HG03439 (cell line): Measurements from ENCODE around the gene PNKP.

Source experiments
- ATAC-seq: cut with Tn5 transposase; IDR thresholded peaks from one replicate; pipeline ENCODE4 v1.9.1; 2021; ENCODE audit warnings: mild to moderate bottlenecking, moderate library complexity; ENCODE audit not compliant: unreplicated experiment

Gene PNKP

DNA sequence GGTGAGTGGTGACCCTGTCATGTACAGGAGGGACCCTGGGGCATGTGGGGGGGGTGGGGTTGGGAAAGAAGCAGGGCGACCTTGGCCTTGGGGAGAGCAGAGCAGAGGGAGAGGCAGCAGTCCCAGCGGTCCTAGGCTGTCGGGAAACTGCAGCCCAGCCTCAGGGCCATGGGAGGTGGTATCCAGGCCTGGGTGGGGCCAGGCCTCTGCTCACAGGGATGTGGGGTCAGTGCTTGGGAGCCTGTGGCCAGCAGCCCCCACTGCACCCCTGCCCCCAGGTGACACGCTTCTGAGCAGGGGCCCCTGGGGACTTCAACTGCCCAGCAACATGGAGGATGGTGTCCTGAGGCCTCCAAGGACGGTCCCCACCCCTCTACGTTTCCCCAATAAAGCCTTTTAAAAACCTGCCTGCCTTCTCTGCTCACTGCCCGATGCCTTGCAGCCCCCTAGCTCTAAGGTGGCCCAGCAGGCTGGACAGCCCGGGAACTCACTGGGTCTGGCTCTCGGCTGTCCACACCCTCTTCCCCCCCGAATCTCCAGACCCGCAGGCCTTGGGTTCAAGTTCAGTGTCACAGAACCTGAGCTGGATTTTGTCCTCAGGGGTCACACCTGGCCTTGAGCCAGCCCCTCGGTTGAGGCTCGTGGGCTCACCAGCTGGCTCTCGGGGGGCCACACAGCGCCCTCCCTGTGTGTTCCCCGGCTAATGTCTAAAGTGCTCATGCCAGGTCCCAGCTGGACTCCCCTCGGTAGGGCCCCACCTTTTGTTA lies 6.9 kb downstream of the PNKP start:
- ATAC-seq, result no peak

DNA sequence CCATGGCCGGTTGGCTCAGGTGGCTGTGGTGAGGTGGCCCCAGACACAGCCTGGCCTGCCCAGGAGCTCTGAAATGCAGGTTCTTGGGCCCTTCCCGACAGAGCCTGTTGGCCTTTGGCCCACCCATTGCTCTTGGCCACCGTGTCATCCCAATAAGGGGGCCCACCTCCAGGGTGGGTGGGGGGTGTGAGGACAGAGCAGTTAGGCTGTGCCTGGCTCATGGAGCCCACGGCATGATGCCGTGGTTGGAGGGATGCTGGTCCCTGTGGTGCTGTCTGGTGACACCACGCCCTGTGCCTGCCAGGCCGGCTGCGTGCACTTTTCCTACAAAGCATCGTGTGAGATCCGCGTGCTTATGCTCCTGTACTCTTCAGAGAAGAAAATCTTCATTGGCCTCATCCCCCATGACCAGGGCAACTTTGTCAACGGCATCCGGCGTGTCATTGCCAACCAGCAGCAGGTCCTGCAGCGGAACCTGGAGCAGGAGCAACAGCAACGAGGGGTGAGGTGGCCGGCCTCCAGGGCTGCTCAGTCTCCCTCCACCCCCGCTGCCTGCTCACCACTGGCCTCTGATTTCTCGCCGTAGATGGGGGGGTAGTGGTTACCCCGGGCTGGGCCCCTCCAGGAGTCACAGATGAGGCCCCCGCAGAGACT lies 7.6 kb downstream of the PNKP start:
- no peak for ATAC-seq

- no peak for ATAC-seq
Observed at GRCh38 chr19:49858088-49858985, 9.0 kb downstream of the PNKP start.

GRCh38 chr19:49857838-49858087 lies 9.6 kb downstream of the PNKP start:
- no peak for ATAC-seq

GRCh38 chr19:49857061-49857837 lies 10.1 kb downstream of the PNKP start:
- ATAC-seq, result no peak

DNA sequence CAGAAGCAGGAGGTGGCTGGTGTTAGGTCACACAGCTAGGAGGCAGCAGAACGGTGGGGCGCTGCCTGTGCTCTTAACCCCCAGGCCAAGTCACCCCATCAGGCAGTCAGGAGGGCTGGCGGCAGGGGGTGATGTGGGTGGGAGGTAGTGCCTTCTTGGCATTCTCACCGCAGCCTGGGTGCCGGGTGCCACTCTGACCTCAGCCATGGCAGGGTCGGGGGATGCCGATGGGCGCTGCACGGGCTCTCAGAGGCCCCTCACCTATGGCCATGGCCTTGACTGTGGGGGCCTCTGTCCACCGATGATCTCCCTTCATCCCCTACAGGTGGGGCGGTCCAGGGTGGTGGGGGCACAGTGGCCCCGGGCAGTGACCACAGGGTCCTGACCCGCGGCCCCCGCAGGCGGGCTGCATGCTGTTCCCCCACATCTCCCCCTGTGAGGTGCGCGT lies 10.8 kb downstream of the PNKP start:
- no peak for ATAC-seq

DNA sequence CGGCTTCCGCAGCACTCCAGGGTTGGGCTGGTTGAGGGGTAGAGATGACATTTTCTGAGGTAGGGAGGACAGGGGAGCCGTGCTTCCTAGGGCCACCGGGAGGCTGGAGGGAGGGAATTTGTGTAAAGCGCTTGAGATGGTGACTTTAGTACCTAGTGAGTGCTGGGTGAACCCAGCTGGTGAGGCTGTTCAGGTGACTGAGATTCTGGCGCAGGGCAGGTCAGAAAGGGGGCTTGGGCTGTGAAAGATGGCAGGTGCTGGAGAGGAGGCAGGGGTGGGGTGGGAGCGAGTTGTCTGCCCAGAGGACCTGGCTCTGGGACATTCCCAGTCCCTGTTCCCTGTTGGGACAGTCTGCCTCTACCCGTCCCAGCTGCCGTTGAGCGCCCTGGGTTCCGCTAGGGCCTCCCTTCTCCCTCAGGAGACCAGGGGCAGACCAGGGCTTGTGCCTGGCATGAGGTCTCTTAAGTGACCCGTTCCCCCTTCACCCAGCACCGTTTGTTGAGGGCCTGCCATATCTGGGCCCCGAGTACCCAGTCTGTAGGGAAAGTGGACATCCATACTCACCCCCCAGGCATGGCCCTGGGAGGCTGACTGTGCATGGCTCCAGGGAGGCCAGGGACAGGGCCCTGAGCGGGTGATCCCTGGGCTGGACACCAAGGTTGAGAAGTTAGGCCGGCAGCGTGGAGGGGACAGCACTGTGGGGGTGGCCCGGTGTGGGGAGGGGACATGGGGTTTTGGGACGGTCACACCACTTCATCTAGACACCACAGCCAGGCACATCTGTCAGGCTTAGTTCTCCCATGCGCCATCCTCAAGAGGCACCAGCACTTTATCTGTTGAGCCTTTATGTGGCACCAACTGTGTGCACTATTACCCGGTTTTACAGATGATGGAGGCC lies 11.5 kb downstream of the PNKP start:
- ATAC-seq, result no peak

- no peak for ATAC-seq
Observed at GRCh38 chr19:49855277-49855675, 12.1 kb downstream of the PNKP start.

- no peak for ATAC-seq
Observed at GRCh38 chr19:49854378-49855263, 12.8 kb downstream of the PNKP start.

- ATAC-seq, result no peak
Observed at GRCh38 chr19:49853852-49854377, 13.5 kb downstream of the PNKP start.

GRCh38 chr19:49852631-49853126 lies 14.7 kb downstream of the PNKP start:
- ATAC-seq, result no peak

- peak; percentile 2 for ATAC-seq
Observed at GRCh38 chr19:49851456-49852259, 15.7 kb downstream of the PNKP start.

GRCh38 chr19:49850487-49851342 lies 16.7 kb downstream of the PNKP start, which contains the start of gene PTOV1:
PTOV1 (plus strand) TSS chr19:49851159.
- ATAC-seq, result peak; percentile 78

- no peak for ATAC-seq
Observed at GRCh38 chr19:49850221-49850486, 17.2 kb downstream of the PNKP start.

DNA sequence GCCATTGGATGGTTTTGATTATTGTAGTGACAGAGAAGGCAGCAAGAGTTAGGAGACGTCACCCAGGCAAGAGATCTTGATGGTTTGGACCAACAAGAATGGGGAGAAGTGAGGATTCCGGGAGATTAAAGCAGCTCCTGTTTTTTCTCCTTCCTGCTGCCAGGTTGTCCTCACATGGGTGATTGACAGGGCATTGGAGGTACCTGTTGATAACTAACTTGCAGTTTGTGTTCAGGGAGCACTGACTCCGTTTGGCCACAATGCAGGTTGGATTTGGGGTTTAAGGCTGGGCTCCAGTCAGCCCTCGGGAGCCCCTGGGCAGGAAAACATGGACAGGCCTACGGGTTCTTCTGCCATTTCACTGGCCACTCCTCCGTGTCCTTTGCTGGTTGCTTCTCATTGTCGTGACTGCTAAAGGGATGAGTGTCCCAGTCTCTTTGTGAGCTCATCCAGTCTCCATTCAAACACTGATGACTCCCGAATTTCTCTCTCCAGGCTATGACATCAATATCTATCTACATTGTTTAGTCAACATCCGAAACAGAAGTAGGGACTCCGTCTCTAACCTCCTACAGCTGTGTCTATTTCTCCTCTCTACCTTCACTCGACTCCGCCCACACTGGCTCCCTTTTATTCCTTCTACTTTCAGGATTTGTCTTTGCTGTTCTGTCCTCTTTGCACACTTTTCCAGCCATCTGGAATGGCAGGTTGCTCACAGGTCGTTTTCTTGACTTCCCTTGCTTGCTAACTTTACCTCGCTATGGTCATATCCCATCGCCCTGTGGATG lies 17.7 kb downstream of the PNKP start:
- no peak for ATAC-seq

GRCh38 chr19:49848938-49849337 lies 18.4 kb downstream of the PNKP start:
- ATAC-seq, result no peak
